ENCODE data around the gene MEI4.

The MEI4 gene

DNA sequence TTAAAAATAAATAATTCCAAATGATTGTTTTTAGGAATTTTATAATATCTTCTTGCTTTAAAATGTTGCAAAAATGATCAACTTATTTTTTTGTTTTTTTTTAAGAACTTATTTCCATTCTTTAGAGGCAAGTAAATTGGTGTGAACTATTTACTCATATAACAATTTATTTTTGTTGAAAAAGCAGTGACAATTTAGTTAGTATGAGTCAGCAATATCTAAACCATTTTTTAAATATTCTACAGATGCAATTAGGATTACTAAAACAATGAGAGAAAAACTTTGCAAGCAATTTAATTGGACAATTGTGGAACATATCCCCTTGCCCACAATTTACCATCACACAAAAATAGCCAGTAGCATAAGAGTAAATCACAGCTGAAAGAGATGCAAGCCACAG lies 319.5 kb downstream of the MEI4 start:
- TF ChIP-seq, protein P1, sequence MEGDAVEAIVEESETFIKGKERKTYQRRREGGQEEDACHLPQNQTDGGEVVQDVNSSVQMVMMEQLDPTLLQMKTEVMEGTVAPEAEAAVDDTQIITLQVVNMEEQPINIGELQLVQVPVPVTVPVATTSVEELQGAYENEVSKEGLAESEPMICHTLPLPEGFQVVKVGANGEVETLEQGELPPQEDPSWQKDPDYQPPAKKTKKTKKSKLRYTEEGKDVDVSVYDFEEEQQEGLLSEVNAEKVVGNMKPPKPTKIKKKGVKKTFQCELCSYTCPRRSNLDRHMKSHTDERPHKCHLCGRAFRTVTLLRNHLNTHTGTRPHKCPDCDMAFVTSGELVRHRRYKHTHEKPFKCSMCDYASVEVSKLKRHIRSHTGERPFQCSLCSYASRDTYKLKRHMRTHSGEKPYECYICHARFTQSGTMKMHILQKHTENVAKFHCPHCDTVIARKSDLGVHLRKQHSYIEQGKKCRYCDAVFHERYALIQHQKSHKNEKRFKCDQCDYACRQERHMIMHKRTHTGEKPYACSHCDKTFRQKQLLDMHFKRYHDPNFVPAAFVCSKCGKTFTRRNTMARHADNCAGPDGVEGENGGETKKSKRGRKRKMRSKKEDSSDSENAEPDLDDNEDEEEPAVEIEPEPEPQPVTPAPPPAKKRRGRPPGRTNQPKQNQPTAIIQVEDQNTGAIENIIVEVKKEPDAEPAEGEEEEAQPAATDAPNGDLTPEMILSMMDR (IDR thresholded peaks at IDR 0.05; ENCODE audit: extremely low read depth, insufficient read depth, missing control alignments) = no peak
- no peak for DNase-seq (ENCODE audit: low spot score)
- in situ Hi-C loops (cut with MboI; ENCODE audit: low pct_unique_long_range_greater_than_20kb, low sequenced_read_pairs, unreplicated experiment) = no loop called here
